NCI-H345 treated with DMSO at 0.1 percent for 48 hours (cell line): Measurements from ENCODE around the gene CFAP161.
A peak's percentile ranks its signal among the peaks of the same experiment; 100 is the strongest.

Experiments
- DNase-seq: peaks from one replicate; lab custom pipeline; 2025; ENCODE audit not compliant: unreplicated experiment; lab: John Stamatoyannopoulos, UW

Gene CFAP161

GRCh38 chr15:81133782-81134461 lies at the start of gene CFAP161:
Gene CFAP161, plus strand, starts transcription at chr15:81134270. Its CDS starts 60 bp downstream, at chr15:81134330.
- peak; percentile 38 for DNase-seq

- DNase-seq, result no peak
Measured at GRCh38 chr15:81084716-81085115, 49.4 kb upstream of the CFAP161 start.

GRCh38 chr15:81085213-81085612 lies 48.9 kb upstream of the CFAP161 start:
- DNase-seq, result no peak

GRCh38 chr15:81085898-81086297 lies 48.2 kb upstream of the CFAP161 start:
- DNase-seq, result no peak

- no peak for DNase-seq
Measured at GRCh38 chr15:81087066-81087465, 47.0 kb upstream of the CFAP161 start.

GRCh38 chr15:81087694-81088093 lies 46.4 kb upstream of the CFAP161 start:
- no peak for DNase-seq

GRCh38 chr15:81088470-81089013 lies 45.5 kb upstream of the CFAP161 start:
- DNase-seq, result no peak

- DNase-seq, result no peak
Measured at GRCh38 chr15:81091889-81092558, 42.0 kb upstream of the CFAP161 start.

GRCh38 chr15:81092559-81092902 lies 41.5 kb upstream of the CFAP161 start:
- no peak for DNase-seq

GRCh38 chr15:81093961-81094360 lies 40.1 kb upstream of the CFAP161 start:
- DNase-seq, result no peak

- DNase-seq, result no peak
Measured at GRCh38 chr15:81095690-81096365, 38.2 kb upstream of the CFAP161 start.

- DNase-seq, result no peak
Measured at GRCh38 chr15:81096398-81096797, 37.7 kb upstream of the CFAP161 start.

GRCh38 chr15:81097116-81097889 lies 36.8 kb upstream of the CFAP161 start:
- DNase-seq, result no peak

GRCh38 chr15:81097890-81098280 lies 36.2 kb upstream of the CFAP161 start:
- DNase-seq, result no peak

- no peak for DNase-seq
Measured at GRCh38 chr15:81098349-81098748, 35.7 kb upstream of the CFAP161 start.

- DNase-seq, result no peak
Measured at GRCh38 chr15:81098861-81099651, 35.0 kb upstream of the CFAP161 start.

GRCh38 chr15:81101894-81102815 lies 31.9 kb upstream of the CFAP161 start:
- DNase-seq, result no peak

GRCh38 chr15:81103857-81104256 lies 30.2 kb upstream of the CFAP161 start:
- no peak for DNase-seq

GRCh38 chr15:81105545-81105944 lies 28.5 kb upstream of the CFAP161 start:
- DNase-seq, result no peak
